Activated T-cell treated with anti-CD3 and anti-CD28 coated beads for 1 hour (primary cell): Measurements from ENCODE around the gene EDEM1.
"Not testable (repeated sequence)": the region's sequence is repeated elsewhere in the genome, so short reads cannot be mapped to it uniquely, and the experiment has no call there.

ENCODE experiments used
- DNase-seq: peaks from one replicate; pipeline ENCODE4 v3.0.0-alpha.2; 2020; ENCODE audit warnings: low read depth

EDEM1 gene

GRCh38 chr3:5232570-5232969 is 45.1 kb downstream of the EDEM1 start:
- no peak for DNase-seq

DNA sequence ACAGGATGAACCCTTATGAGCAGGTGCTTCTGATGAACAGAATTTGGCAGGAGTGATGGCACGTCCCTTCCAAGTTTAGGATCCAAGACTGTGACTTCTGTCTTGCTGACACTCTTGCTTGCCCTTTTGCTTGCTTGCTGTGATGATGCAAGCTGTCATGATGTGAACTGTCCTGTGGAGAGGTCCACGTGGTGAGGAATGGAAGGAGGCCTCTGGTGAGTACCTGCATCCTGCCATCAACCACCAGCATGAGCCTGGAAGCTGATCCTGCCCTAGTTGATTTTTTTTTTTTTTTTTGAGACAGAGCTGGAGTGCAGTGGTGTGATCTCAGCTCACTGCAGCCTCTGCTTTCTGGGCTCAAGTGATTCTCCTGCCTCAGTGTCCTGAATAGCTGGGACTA is 45.5 kb downstream of the EDEM1 start:
- no peak for DNase-seq

DNA sequence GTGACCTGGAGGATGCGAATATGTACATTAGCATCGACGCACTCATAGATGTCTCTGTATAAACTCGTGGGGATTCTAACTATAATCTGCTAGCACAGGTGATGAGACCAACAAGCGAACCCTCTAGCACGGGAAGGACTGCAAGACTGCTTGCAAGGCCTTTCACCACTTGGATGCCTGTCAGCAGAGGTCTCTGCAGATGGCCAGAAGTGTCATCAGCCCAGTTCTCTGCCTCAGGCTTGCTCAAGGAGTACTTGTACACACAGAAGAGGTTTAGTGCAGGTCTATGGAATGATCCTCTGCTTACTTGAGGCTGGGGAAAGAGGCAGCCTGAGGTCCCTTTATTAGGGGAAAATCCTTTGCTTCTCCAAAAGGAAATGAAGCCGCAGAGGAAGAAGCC is 48.1 kb downstream of the EDEM1 start:
- no peak for DNase-seq

DNA sequence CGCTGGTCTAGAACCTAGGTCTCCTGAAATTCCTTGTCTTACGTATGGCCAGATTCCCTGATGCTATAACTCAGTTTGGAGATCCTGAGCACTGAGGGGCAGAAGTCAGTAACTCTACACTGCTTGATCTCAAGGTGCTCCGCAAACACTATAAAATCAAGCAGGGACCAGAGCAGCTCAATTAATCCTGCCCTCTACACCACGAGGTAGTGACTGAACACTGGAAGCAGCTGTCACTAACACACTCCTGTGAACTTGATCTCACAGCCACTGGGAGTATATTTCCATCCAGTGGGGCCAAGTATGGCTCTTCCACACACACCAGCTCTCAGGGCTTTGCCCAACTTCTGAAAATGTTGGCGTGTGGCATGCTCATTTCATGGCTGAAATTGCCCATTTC is 51.0 kb downstream of the EDEM1 start:
- no peak for DNase-seq

GRCh38 chr3:5239602-5240001 is 52.1 kb downstream of the EDEM1 start:
- DNase-seq, result no peak

DNA sequence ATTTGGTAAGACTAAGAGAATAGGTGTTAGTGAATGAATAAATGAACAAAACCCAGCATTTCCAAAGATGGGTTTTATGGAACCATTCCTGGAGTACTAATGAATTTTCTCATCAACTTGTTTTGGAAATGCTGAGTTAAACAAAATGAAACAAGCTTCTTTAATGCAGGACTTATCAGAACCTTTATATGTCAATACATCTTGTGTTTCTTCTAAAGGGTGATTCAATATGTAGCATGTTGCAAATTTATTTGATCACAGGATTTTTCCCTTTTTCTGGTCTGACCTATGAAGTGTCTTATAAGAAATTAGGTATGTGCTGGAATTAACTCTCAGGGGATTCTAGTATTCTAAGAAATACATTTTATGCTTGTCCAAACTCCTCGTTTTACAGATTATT is 53.2 kb downstream of the EDEM1 start:
- DNase-seq, result no peak

DNA sequence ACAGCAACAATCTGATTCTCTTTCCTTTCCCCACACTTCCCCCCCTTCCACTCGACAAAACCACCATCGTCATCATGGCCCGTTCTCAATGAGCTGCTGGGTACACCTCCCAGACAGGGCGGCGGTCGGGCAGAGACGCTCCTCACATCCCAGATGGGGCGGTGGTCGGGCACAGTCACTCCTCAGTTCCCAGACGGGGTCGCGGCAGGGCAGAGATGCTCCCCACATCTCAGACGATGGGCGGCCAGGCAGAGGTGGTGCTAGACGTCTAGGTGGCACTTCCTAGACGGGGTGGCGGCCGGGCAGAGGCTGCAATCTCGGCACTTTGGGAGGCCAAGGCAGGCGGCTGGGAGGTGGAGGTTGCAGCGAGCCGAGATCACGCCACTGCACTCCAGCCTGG is 55.3 kb downstream of the EDEM1 start:
- not testable (repeated sequence) for DNase-seq

DNA sequence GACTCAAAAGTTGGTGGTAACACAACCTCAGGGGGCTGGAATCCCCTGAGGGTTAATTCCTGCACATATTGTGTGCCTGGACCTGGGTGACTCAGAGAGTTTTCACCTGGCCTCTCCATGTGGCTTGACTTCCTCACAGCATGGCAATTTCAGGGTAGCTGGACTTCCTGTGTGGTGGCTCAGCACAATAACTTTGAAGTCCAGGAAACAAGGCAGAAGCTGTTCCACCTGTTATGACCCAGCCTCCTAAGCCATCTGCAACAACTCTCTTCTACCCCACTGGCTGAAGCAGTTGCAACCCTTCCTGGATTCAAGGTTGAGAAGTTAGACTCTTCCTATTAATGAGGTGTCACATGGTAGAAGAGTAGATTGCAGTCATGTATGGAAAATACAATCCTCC is 58.4 kb downstream of the EDEM1 start:
- DNase-seq, result no peak

DNA sequence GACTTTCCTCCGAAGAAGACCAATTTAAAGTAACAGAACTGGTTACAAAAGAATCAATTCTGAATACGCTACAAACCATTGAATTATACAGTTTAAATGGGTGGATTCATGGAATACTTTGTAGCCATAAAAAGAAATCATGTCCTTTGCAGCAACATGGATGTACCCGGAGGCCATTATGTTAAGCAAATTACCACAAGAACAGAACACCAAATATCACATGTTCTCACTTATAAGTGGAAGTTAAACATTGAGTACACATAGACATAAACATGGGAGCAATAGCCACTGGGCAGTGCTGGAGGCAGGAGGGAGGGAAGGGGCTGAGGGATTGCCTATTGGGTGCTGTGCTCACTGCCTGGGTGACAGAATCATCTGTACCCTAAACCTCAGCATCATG is 61.3 kb downstream of the EDEM1 start:
- DNase-seq, result no peak

DNA sequence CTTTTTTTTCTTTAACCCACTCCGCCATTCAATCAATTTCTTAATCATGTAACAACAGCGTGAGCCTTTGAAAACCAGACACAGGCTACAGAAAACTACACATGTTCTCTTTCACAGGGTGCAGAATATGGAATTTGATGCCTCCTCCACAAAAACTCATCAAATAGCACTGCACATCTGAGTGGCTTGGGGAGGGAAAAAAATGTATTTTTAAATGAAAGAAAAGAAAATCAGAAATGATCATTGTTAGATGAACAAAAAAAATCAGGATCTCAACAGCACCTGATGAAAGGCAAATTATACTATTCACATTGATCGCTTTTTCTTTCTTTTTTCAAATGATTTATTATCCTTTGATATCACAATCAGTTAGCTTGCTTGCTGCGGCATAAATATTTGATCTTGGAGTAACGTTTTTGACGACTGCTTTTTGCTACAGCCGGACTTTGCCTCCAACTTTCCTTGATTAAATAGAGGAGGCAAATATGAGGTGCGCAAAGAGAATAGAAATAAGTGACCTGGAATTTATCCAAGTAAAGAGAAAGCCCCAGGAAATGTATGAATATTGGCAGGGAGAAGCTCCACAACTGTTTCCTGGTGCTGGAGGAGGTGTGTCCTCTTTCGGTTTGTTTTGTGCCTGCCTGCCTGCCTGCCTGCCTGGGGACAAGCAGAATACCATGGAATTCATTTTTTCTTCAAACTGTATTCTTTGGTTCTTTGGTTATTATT is 63.1 kb downstream of the EDEM1 start:
- DNase-seq, result no peak

DNA sequence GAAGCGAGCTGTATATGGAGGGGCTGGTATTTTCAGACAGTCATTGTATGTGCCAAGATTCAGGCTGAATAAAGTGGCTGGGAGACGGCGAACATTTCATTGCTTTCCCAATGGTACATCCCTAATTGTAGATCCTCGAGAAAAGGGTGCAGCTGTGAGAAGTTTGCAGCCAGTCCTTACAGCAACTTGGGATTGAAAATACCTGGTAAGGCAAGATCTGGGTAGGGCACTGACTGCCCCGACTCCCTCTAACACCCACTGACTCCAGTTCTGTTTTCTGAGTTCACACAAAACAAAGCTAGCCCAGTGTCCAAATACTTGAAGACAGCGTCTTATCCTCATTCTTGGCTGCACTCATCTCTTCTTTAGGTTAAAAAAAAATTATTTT is 63.7 kb downstream of the EDEM1 start:
- DNase-seq, result no peak

DNA sequence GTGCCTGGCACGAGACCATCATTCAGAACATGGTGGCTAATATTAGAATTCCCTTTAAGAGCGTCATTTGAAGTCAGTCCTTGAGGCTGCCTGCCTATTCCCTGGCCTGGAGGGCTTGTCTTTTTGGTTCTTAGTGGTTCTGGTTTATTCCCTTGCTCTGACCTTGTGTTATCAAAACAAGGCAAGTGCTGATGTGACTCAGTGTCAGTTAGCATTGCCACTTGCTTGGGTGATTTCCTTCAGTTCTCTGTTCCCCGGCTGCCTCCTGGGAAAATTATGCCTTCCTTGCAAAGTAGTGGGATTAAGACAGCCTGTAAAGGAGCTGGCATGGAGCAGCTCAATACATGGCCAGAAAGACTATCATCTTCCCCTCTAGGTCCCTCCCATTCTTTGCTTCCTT is 64.6 kb downstream of the EDEM1 start:
- DNase-seq, result no peak

DNA sequence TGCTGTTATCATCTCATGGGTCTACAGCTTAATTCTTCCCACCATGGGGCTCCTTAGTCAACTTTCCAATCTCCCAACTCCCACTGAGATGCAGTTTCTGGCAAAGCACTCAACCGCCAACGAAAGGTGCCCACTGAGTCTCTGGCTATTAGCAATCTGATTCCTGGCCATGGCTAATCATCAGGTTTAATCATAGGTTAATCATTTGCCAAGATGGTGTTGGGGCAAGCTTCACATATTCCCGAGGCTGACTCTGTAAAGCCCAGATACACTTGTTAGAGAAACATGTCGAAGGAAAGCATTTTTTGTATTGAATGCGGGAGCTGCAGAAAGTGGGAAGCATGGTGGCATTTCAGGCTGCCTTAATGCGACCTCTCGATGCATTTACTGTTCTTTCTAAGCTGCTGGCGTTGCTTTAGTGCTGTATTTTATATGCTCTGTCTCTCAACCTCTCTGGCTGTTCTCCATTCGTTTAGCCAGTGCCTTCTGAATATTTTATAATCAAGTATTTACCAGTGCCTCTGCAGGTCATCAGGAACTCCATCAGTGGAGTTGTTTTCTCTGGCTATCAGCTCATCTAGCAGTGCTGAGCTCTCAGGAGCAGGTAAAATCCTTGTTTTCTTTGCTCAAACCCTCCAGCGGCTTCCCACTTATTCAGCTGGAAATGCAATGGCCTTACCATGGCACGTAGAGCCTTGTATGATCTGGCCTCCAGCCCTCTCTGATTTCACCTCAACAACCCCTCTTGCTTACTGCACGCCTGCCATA is 67.0 kb downstream of the EDEM1 start:
- no peak for DNase-seq

DNA sequence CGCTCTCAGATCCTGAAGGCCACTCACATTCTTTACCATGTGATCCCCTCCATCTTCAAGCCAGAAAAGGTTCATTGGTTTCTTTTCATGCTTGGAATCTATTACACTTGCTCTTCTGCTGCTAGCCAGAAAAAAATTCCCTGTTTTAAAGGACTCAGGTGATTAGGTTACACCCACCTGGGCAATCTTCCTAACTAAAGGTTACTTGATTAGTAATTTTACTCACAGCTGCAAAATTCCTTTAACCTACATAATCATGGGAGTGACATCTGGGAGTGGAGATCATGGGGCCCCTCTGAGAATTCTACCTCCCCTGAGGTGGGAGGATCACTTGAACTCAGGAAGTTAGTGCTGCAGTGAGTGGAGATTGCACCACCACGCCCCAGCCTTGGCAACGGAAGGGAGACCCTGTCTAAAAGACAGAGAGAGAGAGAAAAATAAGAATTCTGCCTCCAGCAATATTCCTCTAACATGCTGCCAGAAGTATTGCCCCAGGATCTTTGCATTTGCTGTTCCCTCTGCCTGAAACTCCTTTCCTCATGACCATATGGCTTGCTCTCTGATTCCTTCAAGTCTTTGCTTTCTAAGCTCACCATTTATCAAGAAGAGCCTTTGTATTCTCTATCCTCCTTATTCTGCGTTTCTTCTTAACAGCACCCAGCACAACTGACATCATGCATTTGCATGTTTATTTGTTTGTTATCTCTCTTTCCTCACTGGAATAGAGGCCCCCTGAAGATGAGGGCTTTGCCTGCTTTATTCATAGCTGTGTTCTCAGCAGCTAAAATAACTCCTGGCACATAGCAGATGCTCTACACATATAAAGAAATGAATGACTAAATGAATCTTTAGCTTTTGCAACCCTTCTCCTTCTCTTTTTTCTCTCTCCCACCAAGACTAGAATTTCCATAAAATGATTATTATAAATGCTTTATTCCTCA is 68.2 kb downstream of the EDEM1 start:
- DNase-seq, result no peak

- DNase-seq, result no peak
Observed at GRCh38 chr3:5258526-5258925, 71.0 kb downstream of the EDEM1 start.

- no peak for DNase-seq
Observed at GRCh38 chr3:5260992-5261501, 73.5 kb downstream of the EDEM1 start.

DNA sequence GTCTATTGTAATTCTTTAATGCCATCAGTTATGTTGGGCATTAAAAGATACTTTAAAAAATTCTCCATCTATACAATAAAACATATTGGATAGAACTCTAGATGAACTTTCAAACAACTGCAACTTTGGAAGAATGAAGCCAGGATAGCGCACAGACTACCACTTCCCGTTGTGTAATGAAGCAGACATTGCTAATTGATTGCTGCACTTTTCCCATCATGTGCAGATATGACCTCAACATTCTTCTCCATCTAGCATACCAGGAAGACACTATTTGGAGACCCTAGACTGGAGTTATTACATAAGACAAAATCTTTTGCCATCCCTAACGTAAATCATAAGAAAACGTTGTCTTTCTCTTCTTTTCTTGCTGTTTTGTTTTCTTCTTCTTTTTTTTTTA is 75.0 kb downstream of the EDEM1 start:
- no peak for DNase-seq

DNA sequence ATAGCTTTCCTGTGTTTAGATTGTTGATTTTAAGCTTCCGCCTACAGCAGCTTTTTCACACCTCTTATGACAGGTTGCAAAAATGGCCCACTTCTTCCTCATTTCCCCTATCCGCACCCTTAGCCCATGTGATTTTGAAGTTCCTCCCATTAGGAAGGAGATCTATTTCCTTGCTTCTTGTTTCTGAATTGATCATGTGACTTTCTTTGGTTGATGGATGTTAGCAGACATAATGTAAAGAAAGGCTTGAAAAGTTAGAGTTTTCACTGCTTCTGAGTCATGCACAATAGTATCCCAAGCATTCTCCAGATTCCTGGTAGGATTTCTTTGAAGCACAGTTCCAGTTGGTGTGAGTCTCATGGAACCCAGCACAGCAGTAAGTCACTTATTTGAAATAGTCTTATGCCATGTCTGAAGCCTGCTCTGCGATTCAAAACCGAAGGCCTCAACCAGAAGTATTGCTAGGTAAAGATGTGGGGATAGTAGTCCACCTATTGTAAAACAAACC is 76.6 kb downstream of the EDEM1 start:
- DNase-seq, result no peak

- DNase-seq, result no peak
Observed at GRCh38 chr3:5264896-5265770, 77.6 kb downstream of the EDEM1 start.

- no peak for DNase-seq
Observed at GRCh38 chr3:5267252-5267651, 79.7 kb downstream of the EDEM1 start.

DNA sequence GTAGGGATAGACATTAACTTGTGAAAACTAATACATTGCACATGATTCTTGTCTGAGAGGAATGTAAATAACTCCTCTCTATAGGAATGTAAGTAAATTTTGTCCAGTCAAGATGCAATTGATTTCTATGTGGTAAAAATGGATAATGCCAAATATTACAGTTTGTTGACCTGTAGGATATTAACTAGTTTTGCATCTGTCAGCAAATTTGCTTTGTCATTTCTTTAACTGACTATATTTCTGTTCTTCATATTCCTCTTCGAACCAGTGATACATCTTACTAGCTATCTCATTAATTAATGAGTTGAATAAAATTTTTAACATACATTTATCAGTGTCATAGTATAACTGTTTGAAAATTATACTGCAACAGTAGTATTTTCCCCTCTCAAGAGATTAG is 80.4 kb downstream of the EDEM1 start:
- no peak for DNase-seq
